GM23248 (cell line): ENCODE measurements around the gene METTL8. TPM values are rescaled to one million over a fixed set of nuclear protein-coding genes. Genes with fewer than 3 reads are reported as not detected.

Source experiments
- DNase-seq: peaks from one replicate; pipeline ENCODE4 v3.0.0-alpha.2; 2015
- H2AFZ ChIP-seq: fragments of 200-600 bp; sonication (generic); 2 replicates; pipeline ENCODE4 v1.6.1; 2016; ENCODE audit warnings: antibody characterized with exemption
- H3F3A ChIP-seq: fragments of 200-600 bp; sonication (generic); 2 replicates; pipeline ENCODE4 v1.6.1; 2016; ENCODE audit warnings: mild to moderate bottlenecking, antibody characterized with exemption, mixed run types; ENCODE audit not compliant: insufficient read depth
- H3K27ac ChIP-seq: fragments of 200-600 bp; sonication (generic); 2 replicates; pipeline ENCODE4 v1.5.1; 2016; ENCODE audit warnings: mild to moderate bottlenecking
- H3K27me3 ChIP-seq: fragments of 200-600 bp; sonication (generic); replicated peaks from 2 replicates; pipeline ENCODE4 v1.6.1; 2016; ENCODE audit warnings: mild to moderate bottlenecking; ENCODE audit not compliant: insufficient read depth
- H3K36me3 ChIP-seq: fragments of 200-600 bp; sonication (generic); 2 replicates; pipeline ENCODE4 v1.6.1; 2016; ENCODE audit warnings: low read depth, mild to moderate bottlenecking
- H3K4me1 ChIP-seq: fragments of 200-600 bp; sonication (generic); 2 replicates; pipeline ENCODE4 v1.6.1; 2016; ENCODE audit warnings: mild to moderate bottlenecking; ENCODE audit not compliant: insufficient read depth
- H3K4me2 ChIP-seq: fragments of 200-600 bp; sonication (generic); one replicate; pipeline ENCODE4 v1.6.1; 2016; ENCODE audit warnings: mild to moderate bottlenecking; ENCODE audit not compliant: unreplicated experiment
- H3K4me3 ChIP-seq: fragments of 200-600 bp; sonication (generic); 2 replicates; pipeline ENCODE4 v1.5.1; 2016; ENCODE audit warnings: mild to moderate bottlenecking
- H3K79me2 ChIP-seq: fragments of 200-600 bp; sonication (generic); 2 replicates; pipeline ENCODE4 v1.6.1; 2016; ENCODE audit warnings: mild to moderate bottlenecking; ENCODE audit not compliant: insufficient read depth
- H3K9ac ChIP-seq: fragments of 200-600 bp; sonication (generic); 2 replicates; pipeline ENCODE4 v1.6.1; 2016; ENCODE audit warnings: mild to moderate bottlenecking
- H3K9me2 ChIP-seq: fragments of 200-600 bp; sonication (generic); 2 replicates; pipeline ENCODE4 v1.6.1; 2016; ENCODE audit warnings: mixed run types, mild to moderate bottlenecking, moderate library complexity; ENCODE audit not compliant: insufficient read depth
- H3K9me3 ChIP-seq: fragments of 200-600 bp; sonication (generic); one replicate; pipeline ENCODE4 v1.6.1; 2017; ENCODE audit warnings: low read depth
- H4K20me1 ChIP-seq: fragments of 200-600 bp; sonication (generic); 2 replicates; pipeline ENCODE4 v1.6.0; 2016; ENCODE audit not compliant: insufficient read depth
- EZH2 ChIP-seq: fragments of 200-600 bp; sonication (generic); IDR thresholded peaks from 2 replicates; pipeline ENCODE4 v1.6.1; 2018; ENCODE audit warnings: antibody characterized with exemption, mild to moderate bottlenecking; ENCODE audit not compliant: insufficient read depth, poor library complexity, severe bottlenecking
- EZH2phosphoT487 ChIP-seq: fragments of 200-600 bp; sonication (generic); IDR thresholded peaks from 2 replicates; pipeline ENCODE4 v1.6.1; 2018; ENCODE audit warnings: antibody characterized with exemption, moderate library complexity, mild to moderate bottlenecking, low read depth; ENCODE audit not compliant: insufficient read depth
- WGBS, 2 experiments: methylation state at CpG; one replicate each; pipeline ENCODE4 v1.1.6; 2015 to 2017; ENCODE audit warnings: low lambda C conversion rate in 2 of 2, low coverage in 1 of 2; ENCODE audit errors: missing lambda C conversion rate in 2 of 2; 5-methylcytosine and 5-hydroxymethylcytosine counted together
- in situ Hi-C: fragments of 300-500 bp; cut with MboI; formaldehyde crosslinking; loops from 2 replicates; pipeline ENCODE4 v1.15.0; 2020
- polyA plus RNA-seq: library from polyadenylated mRNA; unstranded; fragments of >200 nt; fragmentation: Nextera tagmentation; extraction: Ambion mirVana; gene quantifications from 2 replicates; pipeline ENCODE4 v1.2.1, GENCODE V29; 2016
- total RNA-seq: library from RNA; depleted of rRNA; stranded (reverse); fragments of >200 nt; shearing (Covaris generic); gene quantifications from 2 replicates; pipeline ENCODE4 v1.2.3, GENCODE V29; 2014

Gene METTL8
- total and polyA plus RNA-seq, 2 experiments from 2014 or later = 27.2 to 38.5 TPM

DNA sequence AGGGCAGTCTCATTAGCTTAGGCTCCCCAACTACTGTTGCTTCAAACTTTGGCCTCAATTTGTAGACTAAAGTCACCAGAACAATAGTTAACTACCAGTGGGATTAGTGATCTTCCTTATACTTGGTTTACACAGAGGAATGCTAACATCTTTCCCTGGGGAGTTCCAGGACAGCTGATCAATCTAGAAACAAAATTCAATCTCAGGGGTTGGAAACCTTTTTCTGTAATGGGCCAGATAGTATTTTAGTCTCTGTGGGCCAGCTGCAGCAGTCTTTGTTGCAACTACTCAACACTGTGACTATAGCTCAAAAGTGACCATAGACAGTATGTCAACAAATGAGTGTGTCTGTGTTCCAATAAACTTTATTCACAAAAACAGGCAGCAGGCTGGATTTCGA lies 85.7 kb downstream of the METTL8 start:
- no peaks in the 10 kb centered on the region for H3K9me2 ChIP-seq
- no peaks in the 10 kb centered on the region for H3K27me3 ChIP-seq
- H3K9me3 ChIP-seq = no peaks in the 10 kb centered on the region
- H3K4me3 ChIP-seq = no peak overlapping the region
- DNase-seq = no peak
- no peaks in the 10 kb centered on the region for H3K36me3 ChIP-seq
- in situ Hi-C loops = no loop called here
- WGBS, 2 experiments = 56 to 67% methylated on average over 1 of the region's 1 CpG
- H3K27ac ChIP-seq = peak overlapping the region; percentile 35
- H3K79me2 ChIP-seq = no peaks in the 10 kb centered on the region
- peak overlapping the region; percentile 6 for H3K4me2 ChIP-seq
- H3K9ac ChIP-seq = no peak overlapping the region
- TF ChIP-seq EZH2 (no peak), EZH2phosphoT487 (no peak)
- peaks cover 16% of the 10 kb centered on the region for H3K4me1 ChIP-seq
- H4K20me1 ChIP-seq = no peaks in the 10 kb centered on the region
- H3F3A ChIP-seq = peaks cover 21% of the 10 kb centered on the region
- H2AFZ ChIP-seq = no peak overlapping the region

DNA sequence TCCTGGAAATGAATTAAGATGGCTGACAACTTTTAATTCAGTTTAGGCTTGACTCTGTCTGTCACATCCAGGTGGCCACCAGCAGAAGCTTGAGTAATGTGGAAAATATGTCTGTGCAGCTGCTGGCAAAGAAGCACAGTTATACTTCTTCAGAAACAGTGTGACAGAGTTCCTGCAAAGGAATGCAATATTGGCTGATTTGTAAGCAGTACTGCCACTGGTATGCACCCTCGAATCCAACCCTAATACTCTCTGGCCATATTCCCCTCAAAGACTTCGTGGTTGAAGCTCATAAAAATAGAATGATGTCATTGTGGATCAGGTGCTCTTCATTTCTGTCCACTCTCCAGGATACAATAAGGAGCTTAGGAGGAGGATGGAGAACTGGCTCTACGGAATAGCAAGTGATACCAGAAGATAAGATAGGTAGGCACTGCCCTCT lies 86.2 kb downstream of the METTL8 start:
- peak; percentile 81 for DNase-seq
- Histone ChIP-seq H3K9me2 (no peaks in the 10 kb centered on the region), H3K27ac (peak overlapping the region; percentile 35), H3K9ac (0 out of 2 replicates have a peak overlapping the region, but pooled peaks have one; percentile 6), H3K9me3 (no peaks in the 10 kb centered on the region), H3K4me2 (peak overlapping the region; percentile 6), H3F3A (peaks cover 21% of the 10 kb centered on the region), H3K4me3 (no peak overlapping the region), H3K27me3 (no peaks in the 10 kb centered on the region), H3K4me1 (peaks cover 16% of the 10 kb centered on the region), H4K20me1 (no peaks in the 10 kb centered on the region), H3K79me2 (no peaks in the 10 kb centered on the region), H3K36me3 (no peaks in the 10 kb centered on the region), H2AFZ (peak overlapping the region; percentile 22; the same call in 1 of the 2 replicates)
- in situ Hi-C loops = no loop called here
- WGBS, 2 experiments = 25% methylated on average over 3 of the region's 3 CpGs
- TF ChIP-seq EZH2 (no peak), EZH2phosphoT487 (no peak)

DNA sequence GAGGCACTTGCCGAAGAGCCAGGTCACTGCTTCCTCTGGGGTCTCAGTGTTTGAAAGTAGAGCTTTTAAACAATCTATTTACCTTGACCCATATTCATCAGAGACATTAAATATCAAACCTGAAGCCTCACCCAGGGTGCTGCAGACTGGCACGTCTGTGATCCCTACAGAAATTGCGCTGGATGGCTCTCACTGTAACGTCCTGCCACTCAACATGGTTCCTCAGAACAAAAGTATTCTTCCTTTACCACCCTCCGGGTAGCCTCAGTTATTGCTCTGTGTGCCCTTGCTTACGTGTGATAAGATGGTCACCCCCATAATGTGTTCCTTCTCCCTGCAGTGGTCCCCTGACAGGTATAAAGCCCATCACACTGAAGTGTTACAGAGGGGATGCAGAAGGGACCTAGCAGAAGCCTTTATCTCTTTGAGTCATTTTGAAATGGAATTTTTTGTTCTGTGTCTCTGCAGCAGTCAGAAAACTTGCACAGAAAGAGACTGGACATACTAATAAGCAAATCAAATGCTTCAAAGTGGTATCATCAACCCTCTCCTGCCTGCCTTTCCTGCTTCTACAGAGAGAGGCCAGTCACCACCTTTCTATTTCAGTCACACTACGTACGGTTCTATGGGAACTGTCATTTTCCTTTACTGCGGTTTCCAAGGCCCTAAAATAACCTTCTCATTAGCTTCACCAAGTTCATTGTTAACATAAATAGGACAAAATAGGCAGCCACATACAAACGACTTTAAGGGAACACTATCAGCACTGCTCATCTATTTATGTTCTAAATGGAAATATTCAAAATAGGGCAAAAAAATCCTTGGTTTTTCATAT lies 86.8 kb downstream of the METTL8 start:
- in situ Hi-C loops = no loop called here
- Histone ChIP-seq H3K79me2 (no peaks in the 10 kb centered on the region), H3F3A (peaks cover 21% of the 10 kb centered on the region), H4K20me1 (no peaks in the 10 kb centered on the region), H3K4me2 (peak overlapping the region; percentile 6), H3K36me3 (no peaks in the 10 kb centered on the region), H3K27ac (peak overlapping the region; percentile 35; the same call in 1 of the 2 replicates), H3K9ac (0 out of 2 replicates have a peak overlapping the region, but pooled peaks have one; percentile 6), H3K4me3 (no peak overlapping the region), H3K9me3 (no peaks in the 10 kb centered on the region), H3K4me1 (peaks cover 16% of the 10 kb centered on the region), H3K27me3 (no peaks in the 10 kb centered on the region), H3K9me2 (no peaks in the 10 kb centered on the region), H2AFZ (peak overlapping the region; percentile 22; the same call in 1 of the 2 replicates)
- no peak for TF ChIP-seq EZH2phosphoT487
- no peak for TF ChIP-seq EZH2
- 79 to 80% methylated on average over 10 of the region's 10 CpGs for WGBS, 2 experiments
- DNase-seq = peak; percentile 4

DNA sequence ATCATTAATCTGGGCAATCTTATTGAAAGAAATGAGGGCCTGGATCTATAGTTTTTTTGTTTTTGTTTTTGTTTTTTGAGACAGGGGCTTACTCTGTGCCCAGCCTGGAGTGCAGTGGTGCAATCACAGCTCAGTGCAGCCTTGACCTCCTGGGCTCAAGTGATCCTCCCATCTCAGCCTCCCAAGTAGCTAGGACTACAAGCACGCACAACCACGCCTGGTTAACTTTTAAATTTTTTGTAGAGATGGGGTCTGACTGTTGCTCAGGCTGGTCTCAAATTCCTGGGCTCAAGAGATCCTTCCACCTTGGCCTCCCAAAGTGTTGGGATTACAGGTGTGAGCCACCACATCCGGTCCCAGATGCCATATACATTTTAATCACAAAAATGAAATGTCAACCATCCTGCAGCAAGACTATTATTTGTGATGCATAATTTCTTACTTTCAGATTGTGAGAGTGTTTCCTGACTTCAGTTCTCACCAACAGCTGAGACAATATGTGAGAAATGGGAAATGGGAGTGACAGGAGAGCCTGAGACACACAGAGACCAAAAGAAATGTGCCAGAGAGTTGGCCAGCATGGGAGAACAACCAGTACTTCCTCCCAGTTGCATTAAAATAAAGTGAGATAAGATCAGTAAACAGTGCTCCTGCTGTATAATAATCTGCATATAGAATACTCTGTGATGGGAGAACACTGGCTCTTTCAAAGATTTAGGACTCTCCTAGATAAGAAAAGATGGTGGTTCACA lies 87.6 kb downstream of the METTL8 start:
- H3K9me3 ChIP-seq = no peaks in the 10 kb centered on the region
- TF ChIP-seq EZH2 = no peak
- TF ChIP-seq EZH2phosphoT487 = no peak
- peaks cover 21% of the 10 kb centered on the region for H3F3A ChIP-seq
- no peaks in the 10 kb centered on the region for H4K20me1 ChIP-seq
- H3K9me2 ChIP-seq = no peaks in the 10 kb centered on the region
- peaks cover 16% of the 10 kb centered on the region for H3K4me1 ChIP-seq
- H3K79me2 ChIP-seq = no peaks in the 10 kb centered on the region
- no peak for DNase-seq
- H3K4me2 ChIP-seq = no peak overlapping the region
- no peak overlapping the region for H3K4me3 ChIP-seq
- 95 to 98% methylated on average over 3 of the region's 3 CpGs for WGBS, 2 experiments
- no peak overlapping the region for H3K27ac ChIP-seq
- H3K36me3 ChIP-seq = no peaks in the 10 kb centered on the region
- in situ Hi-C loops = no loop called here
- no peak overlapping the region for H2AFZ ChIP-seq
- H3K27me3 ChIP-seq = no peaks in the 10 kb centered on the region
- no peak overlapping the region for H3K9ac ChIP-seq
